NCI-H1417 treated with DMSO at 0.1 percent for 48 hours (cell line): ENCODE results near the gene COL4A1.

Source experiments
- DNase-seq: peaks from one replicate; lab custom pipeline; 2025; lab: John Stamatoyannopoulos, UW

COL4A1 gene

GRCh38 chr13:110341445-110342244 lies 34.7 kb upstream of the COL4A1 start:
- no peak for DNase-seq

GRCh38 chr13:110340812-110341444 lies 34.0 kb upstream of the COL4A1 start:
- no peak for DNase-seq

GRCh38 chr13:110339975-110340550 lies 33.1 kb upstream of the COL4A1 start:
- no peak for DNase-seq

- no peak for DNase-seq
These were observed 32.3 kb upstream of the COL4A1 start for GRCh38 chr13:110339263-110339662.

- DNase-seq, result no peak
These were observed 31.6 kb upstream of the COL4A1 start for GRCh38 chr13:110338441-110339101.

- DNase-seq, result no peak
These were observed 30.3 kb upstream of the COL4A1 start for GRCh38 chr13:110337247-110337646.

- no peak for DNase-seq
These were observed 29.7 kb upstream of the COL4A1 start for GRCh38 chr13:110336681-110337080.

- no peak for DNase-seq
These were observed 29.2 kb upstream of the COL4A1 start for GRCh38 chr13:110336108-110336507.

- no peak for DNase-seq
These were observed 28.0 kb upstream of the COL4A1 start for GRCh38 chr13:110334841-110335490.

GRCh38 chr13:110334256-110334655 lies 27.3 kb upstream of the COL4A1 start:
- DNase-seq, result no peak

- DNase-seq, result no peak
These were observed 26.9 kb upstream of the COL4A1 start for GRCh38 chr13:110333837-110334236.

GRCh38 chr13:110332750-110333149 lies 25.8 kb upstream of the COL4A1 start:
- DNase-seq, result no peak

GRCh38 chr13:110331362-110331761 lies 24.4 kb upstream of the COL4A1 start:
- DNase-seq, result no peak

- no peak for DNase-seq
These were observed 23.6 kb upstream of the COL4A1 start for GRCh38 chr13:110330491-110331011.

- no peak for DNase-seq
These were observed 23.0 kb upstream of the COL4A1 start for GRCh38 chr13:110329798-110330461.

- no peak for DNase-seq
These were observed 22.3 kb upstream of the COL4A1 start for GRCh38 chr13:110329258-110329657.

- DNase-seq, result no peak
These were observed 21.6 kb upstream of the COL4A1 start for GRCh38 chr13:110328573-110328972.

GRCh38 chr13:110327051-110327721 lies 20.2 kb upstream of the COL4A1 start:
- no peak for DNase-seq

GRCh38 chr13:110326263-110326904 lies 19.4 kb upstream of the COL4A1 start:
- DNase-seq, result no peak

GRCh38 chr13:110324026-110324749 lies 17.2 kb upstream of the COL4A1 start:
- DNase-seq, result no peak
